OCI-LY7 (cell line): ENCODE measurements around the gene GLS.

Experiments
- EZH2phosphoT487 ChIP-seq: fragments of 200-600 bp; sonication (generic); IDR thresholded peaks from 2 replicates; pipeline ENCODE4 v1.6.1; 2018; ENCODE audit warnings: low read depth, borderline replicate concordance, mild to moderate bottlenecking, mixed run types, antibody characterized with exemption, low read length, moderate library complexity, mixed read lengths
- TF ChIP-seq, protein P1 (sequence below): fragments of 200-600 bp; sonication (generic); conservative IDR thresholded peaks from 2 replicates; pipeline ENCODE4 v1.5.1; 2014; ENCODE audit warnings: mild to moderate bottlenecking, antibody characterized with exemption, low read length, moderate library complexity, mixed read lengths

DNA sequence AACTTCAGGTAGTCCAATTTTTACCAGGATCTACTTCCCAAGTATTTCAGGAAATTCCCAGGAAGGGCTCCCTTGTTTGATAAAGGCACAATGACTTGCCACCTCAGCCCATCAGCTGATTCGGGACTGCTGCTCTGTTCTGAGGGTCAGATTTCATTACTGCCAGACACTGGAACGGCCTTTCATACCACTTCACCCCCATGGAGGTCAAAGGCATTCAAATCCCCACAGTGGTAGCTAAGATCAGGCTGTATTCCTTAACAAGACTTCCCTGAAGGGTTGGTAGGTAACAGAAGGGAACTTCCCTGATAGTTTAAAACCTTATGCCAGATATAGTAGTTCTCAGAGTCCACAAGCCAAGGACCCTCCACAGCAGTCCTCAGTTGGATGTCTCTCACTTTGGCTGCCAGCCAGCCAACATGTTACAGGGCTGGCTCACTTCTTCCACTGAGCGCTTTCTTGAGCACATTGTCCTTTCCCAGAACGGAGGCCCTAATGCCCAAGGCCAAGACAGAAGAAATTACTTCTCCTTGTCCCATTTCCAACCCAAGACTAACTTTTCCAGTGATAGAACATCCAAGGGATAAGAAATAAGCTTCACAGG lies 40.0 kb upstream of the GLS start:
- TF ChIP-seq, protein P1, sequence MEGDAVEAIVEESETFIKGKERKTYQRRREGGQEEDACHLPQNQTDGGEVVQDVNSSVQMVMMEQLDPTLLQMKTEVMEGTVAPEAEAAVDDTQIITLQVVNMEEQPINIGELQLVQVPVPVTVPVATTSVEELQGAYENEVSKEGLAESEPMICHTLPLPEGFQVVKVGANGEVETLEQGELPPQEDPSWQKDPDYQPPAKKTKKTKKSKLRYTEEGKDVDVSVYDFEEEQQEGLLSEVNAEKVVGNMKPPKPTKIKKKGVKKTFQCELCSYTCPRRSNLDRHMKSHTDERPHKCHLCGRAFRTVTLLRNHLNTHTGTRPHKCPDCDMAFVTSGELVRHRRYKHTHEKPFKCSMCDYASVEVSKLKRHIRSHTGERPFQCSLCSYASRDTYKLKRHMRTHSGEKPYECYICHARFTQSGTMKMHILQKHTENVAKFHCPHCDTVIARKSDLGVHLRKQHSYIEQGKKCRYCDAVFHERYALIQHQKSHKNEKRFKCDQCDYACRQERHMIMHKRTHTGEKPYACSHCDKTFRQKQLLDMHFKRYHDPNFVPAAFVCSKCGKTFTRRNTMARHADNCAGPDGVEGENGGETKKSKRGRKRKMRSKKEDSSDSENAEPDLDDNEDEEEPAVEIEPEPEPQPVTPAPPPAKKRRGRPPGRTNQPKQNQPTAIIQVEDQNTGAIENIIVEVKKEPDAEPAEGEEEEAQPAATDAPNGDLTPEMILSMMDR: no peak
- no peak for TF ChIP-seq EZH2phosphoT487
